SJCRH30 (cell line): ENCODE results near the gene DTWD2. TPM values are rescaled to one million over a fixed set of nuclear protein-coding genes. Genes with fewer than 3 reads are reported as not detected.
A peak's percentile ranks its signal among the peaks of the same experiment; 100 is the strongest.
"Not testable (repeated sequence)": the region's sequence is repeated elsewhere in the genome, so short reads cannot be mapped to it uniquely, and the experiment has no call there.

Experiments used
- DNase-seq, 2 experiments: peaks; one replicate each; pipeline ENCODE4 v3.0.0-alpha.2; 2015 to 2020
- H3K27ac ChIP-seq: fragments of 250-450 bp; sonication (Bioruptor Pico); 2 replicates; pipeline ENCODE4 v1.5.1; 2020; ENCODE audit warnings: mild to moderate bottlenecking, moderate library complexity
- H3K27me3 ChIP-seq: fragments of 250-450 bp; sonication (Bioruptor Pico); 2 replicates; pipeline ENCODE4 v1.5.1; 2020; ENCODE audit warnings: mild to moderate bottlenecking, moderate library complexity
- H3K36me3 ChIP-seq: fragments of 250-450 bp; sonication (Bioruptor Pico); 2 replicates; pipeline ENCODE4 v1.5.1; 2020; ENCODE audit warnings: mild to moderate bottlenecking, moderate library complexity
- H3K4me1 ChIP-seq: fragments of 250-450 bp; sonication (Bioruptor Pico); 2 replicates; pipeline ENCODE4 v1.5.1; 2020; ENCODE audit warnings: mild to moderate bottlenecking, moderate library complexity
- H3K4me3 ChIP-seq: fragments of 250-450 bp; sonication (Bioruptor Pico); 2 replicates; pipeline ENCODE4 v1.5.1; 2020; ENCODE audit warnings: mild to moderate bottlenecking, moderate library complexity
- H3K9me3 ChIP-seq: fragments of 250-450 bp; sonication (Bioruptor Pico); replicated peaks from 2 replicates; pipeline ENCODE4 v1.5.1; 2020; ENCODE audit warnings: mild to moderate bottlenecking, moderate library complexity
- total RNA-seq: library from RNA; depleted of rRNA; stranded (reverse); fragments of >200 nt; shearing (Covaris generic); gene quantifications from 2 replicates; pipeline ENCODE4 v1.2.3, GENCODE V29; 2014

DTWD2 gene
- total RNA-seq, 1 experiment from 2014 or later = 0.85 TPM

DNA sequence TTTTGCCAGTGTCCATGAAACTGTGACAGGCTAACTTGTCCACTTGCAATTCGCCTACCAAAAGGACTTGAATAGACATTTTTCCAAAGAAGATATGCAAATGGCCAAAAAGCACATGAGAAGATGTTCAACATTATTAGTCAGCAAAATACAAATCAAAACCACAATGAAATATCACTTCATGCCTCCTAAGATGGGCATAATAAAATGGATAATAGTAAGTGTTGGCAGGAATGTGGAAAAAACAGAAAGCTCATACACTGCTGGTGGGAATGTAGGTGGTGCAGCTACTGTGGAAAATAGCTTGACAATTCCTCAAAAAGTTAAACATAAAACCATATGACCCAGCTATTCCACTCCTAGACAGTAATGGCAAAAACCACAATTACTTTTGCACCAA is 7.9 kb downstream of the DTWD2 start:
- H3K4me3 ChIP-seq = no peak overlapping the region
- H3K27ac ChIP-seq = no peak overlapping the region
- H3K9me3 ChIP-seq = no peaks in the 10 kb centered on the region
- no peaks in the 10 kb centered on the region for H3K27me3 ChIP-seq
- DNase-seq = no peak
- H3K36me3 ChIP-seq = no peaks in the 10 kb centered on the region
- H3K4me1 ChIP-seq = peaks cover 2% of the 10 kb centered on the region; the same call in 1 of the 2 replicates

DNA sequence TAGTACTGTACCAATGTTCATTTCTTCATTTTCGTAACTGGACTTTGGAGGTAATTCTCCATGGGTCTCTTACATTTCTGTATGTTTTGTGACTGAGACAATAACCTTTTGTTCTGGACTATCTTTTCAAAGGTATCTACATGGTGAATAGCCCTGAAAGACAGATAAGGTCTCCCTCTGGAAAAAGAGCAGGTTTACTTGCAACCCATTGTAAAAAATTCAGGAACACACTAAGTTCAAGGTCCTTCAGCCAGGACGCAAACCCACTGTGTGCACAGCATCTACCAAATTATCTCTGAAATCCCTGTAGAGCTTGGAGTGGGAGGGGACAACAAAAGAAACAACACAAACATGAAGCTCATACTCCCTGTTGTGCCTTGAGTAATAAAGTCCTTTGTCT is 8.3 kb downstream of the DTWD2 start:
- Histone ChIP-seq H3K4me3 (no peak overlapping the region), H3K4me1 (peaks cover 2% of the 10 kb centered on the region; the same call in 1 of the 2 replicates), H3K27ac (no peak overlapping the region), H3K27me3 (no peaks in the 10 kb centered on the region), H3K9me3 (no peaks in the 10 kb centered on the region), H3K36me3 (no peaks in the 10 kb centered on the region)
- DNase-seq = no peak

- not testable (repeated sequence) for H3K4me1 ChIP-seq, H3K27ac ChIP-seq, DNase-seq, H3K36me3 ChIP-seq, H3K4me3 ChIP-seq, H3K27me3 ChIP-seq, H3K9me3 ChIP-seq
Measured at GRCh38 chr5:118973779-118974445, 14.4 kb downstream of the DTWD2 start.

DNA sequence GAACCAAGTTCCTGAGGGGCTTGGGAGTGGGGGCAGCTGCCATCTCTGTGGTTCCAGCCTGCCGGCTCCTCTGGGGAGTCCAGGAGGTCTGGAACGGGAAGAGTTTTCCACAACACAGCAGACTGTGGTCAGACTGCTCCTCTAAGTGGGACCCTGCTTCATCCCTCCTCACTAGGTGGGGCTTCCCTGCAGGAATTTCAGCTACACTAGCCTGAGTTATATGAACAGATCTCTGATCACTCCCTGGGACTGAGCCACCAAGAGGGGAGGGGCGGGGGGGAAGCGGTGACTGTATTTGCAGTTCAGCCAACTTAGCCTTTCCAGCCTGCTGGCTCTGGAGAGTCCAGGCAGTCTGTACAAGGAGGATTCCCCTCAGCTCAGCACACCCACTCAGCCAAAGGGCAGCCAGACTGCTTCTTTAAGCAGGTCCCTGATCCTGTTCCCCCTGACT is 19.4 kb downstream of the DTWD2 start:
- H3K4me1 ChIP-seq = no peaks in the 10 kb centered on the region; the same call in 1 of the 2 replicates
- peak; percentile 16 to 22 for DNase-seq
- H3K4me3 ChIP-seq = no peak overlapping the region
- no peaks in the 10 kb centered on the region for H3K36me3 ChIP-seq
- no peaks in the 10 kb centered on the region for H3K27me3 ChIP-seq
- H3K27ac ChIP-seq = no peak overlapping the region
- H3K9me3 ChIP-seq = no peaks in the 10 kb centered on the region

DNA sequence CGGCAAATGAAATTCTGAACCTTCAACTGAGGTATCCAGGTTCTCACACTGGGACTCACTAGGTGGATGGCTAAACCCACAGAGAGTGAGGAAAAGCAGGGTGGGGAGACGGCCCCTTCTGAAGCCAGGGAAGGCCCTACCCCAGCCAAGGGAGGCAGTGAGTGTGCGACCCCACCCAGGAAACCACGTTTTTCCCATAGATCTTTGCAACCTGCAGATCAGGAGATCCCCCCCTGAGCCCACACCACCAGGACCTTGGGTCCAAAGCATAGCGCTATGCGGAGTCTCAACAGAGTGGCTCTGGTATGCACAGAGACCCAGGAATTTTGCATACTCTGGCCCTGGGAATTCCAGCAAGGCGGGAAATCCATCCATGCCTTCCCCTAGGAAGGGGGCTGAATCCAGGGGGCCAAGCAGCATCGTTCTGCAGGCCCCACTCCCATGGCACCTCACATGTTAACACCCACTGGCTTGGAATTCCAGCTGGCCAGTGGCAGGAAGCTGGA is 19.9 kb downstream of the DTWD2 start:
- DNase-seq = no peak
- Histone ChIP-seq H3K4me3 (no peak overlapping the region), H3K9me3 (no peaks in the 10 kb centered on the region), H3K27ac (no peak overlapping the region), H3K36me3 (no peaks in the 10 kb centered on the region), H3K4me1 (no peaks in the 10 kb centered on the region; the same call in 1 of the 2 replicates), H3K27me3 (no peaks in the 10 kb centered on the region)

GRCh38 chr5:118967059-118967508 is 21.3 kb downstream of the DTWD2 start:
- Histone ChIP-seq H3K36me3 (no peaks in the 10 kb centered on the region), H3K4me3 (no peak overlapping the region), H3K27me3 (no peaks in the 10 kb centered on the region), H3K27ac (no peak overlapping the region), H3K9me3 (no peaks in the 10 kb centered on the region), H3K4me1 (no peaks in the 10 kb centered on the region; the same call in 1 of the 2 replicates)
- DNase-seq = no peak

GRCh38 chr5:118965890-118966289 is 22.5 kb downstream of the DTWD2 start:
- Histone ChIP-seq H3K4me3 (no peak overlapping the region), H3K4me1 (no peaks in the 10 kb centered on the region; the same call in 1 of the 2 replicates), H3K9me3 (no peaks in the 10 kb centered on the region), H3K36me3 (no peaks in the 10 kb centered on the region), H3K27ac (no peak overlapping the region), H3K27me3 (no peaks in the 10 kb centered on the region)
- DNase-seq = no peak

DNA sequence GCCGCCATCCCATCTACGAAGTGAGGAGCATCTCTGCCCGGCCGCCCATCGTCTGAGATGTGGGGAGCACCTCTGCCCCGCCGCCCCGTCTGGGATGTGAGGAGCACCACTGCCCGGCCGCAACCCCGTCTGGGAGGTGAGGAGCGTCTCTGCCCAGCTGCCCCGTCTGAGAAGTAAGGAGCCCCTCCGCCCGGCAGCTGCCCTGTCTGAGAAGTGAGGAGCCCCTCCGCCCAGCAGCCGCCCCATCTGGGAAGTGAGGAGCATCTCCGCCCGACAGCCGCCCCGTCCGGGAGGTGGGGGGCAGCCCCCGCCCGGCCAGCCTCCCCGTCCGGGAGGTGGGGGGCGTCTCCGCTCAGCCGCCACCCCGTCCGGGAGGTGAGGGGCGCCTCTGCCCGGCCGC is 23.4 kb downstream of the DTWD2 start:
- H3K36me3 ChIP-seq, H3K4me3 ChIP-seq, H3K9me3 ChIP-seq, H3K4me1 ChIP-seq, H3K27me3 ChIP-seq, DNase-seq, H3K27ac ChIP-seq: not testable (repeated sequence)

DNA sequence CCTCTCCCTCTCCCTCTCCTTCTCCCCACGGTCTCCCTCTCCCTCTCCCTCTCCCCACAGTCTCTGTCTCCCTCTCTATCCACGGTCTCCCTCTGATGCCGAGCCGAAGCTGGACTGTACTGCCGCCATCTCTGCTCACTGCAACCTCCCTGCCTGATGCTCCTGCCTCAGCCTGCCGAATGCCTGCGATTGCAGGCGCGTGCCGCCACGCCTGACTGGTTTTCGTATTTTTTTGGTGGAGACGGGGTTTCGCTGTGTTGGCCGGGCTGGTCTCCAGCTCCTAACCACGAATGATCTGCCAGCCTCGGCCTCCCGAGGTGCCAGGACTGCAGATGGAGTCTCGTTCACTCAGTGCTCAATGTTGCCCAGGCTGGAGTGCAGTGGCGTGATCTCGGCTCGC is 24.0 kb downstream of the DTWD2 start:
- H3K27me3 ChIP-seq, H3K9me3 ChIP-seq, H3K4me3 ChIP-seq, H3K36me3 ChIP-seq, H3K27ac ChIP-seq, DNase-seq, H3K4me1 ChIP-seq: not testable (repeated sequence)

DNA sequence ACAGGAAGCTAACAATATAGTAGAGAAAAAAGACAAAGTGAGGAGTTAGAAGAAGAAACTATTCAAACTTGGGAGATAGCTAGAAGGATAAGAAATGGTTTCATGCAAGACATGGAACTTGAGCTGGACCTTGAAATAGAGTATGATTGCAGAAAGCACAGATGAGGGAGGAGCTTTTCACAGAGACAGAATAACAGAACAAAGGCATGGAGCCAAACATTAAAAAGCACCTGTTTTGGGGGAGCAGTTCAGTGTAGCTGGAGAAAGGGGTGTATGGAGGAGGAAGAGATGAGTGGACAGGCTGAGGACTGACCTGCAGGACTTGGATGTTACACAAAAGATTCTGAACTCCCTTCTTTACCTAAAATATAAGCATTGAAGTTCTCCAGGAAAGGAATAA is 25.2 kb downstream of the DTWD2 start:
- Histone ChIP-seq H3K27me3 (no peaks in the 10 kb centered on the region), H3K4me3 (no peak overlapping the region), H3K27ac (no peak overlapping the region), H3K4me1 (no peaks in the 10 kb centered on the region; the same call in 1 of the 2 replicates), H3K36me3 (no peaks in the 10 kb centered on the region), H3K9me3 (no peaks in the 10 kb centered on the region)
- DNase-seq = no peak

DNA sequence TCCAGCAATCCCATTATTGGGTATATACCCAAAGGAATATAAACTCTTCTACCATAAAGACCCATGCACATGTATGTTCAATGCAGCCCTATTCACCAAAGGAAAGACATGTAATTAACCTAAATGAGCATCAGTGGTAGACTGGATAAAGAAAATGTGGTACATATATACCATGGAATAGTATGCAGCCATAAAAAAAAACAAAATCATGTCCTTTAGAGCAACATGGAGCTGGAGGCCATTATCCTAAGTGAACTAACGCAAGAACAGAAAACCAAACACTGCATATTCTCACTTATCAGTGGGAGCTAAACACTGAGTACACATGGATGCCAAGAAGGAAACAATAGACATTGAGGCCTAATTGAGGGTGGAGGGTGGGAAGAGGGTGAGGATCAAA is 27.8 kb downstream of the DTWD2 start:
- DNase-seq = no peak

DNA sequence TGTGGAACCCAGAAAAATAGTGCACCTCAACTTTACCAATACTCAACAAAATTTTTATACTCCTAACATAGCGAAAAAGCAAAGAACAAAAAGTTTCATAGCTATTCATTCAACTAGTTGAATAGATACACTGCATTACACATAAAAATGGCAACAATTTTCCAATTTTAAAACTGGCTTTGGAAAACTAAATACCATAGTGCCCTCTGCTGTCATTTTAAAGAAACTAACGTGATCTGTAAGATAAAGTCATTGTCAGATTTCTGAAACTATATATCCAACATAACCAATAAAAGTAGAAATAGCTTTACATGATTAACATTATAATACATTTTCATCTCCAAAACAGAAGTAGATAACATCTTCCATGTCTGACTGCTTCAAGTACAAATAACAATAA is 31.6 kb downstream of the DTWD2 start:
- no peaks in the 10 kb centered on the region for H3K9me3 ChIP-seq
- no peaks in the 10 kb centered on the region for H3K36me3 ChIP-seq
- no peaks in the 10 kb centered on the region for H3K4me1 ChIP-seq
- H3K27ac ChIP-seq = no peak overlapping the region
- no peak overlapping the region for H3K4me3 ChIP-seq
- DNase-seq = peak in 1 of 2 experiments; percentile 38
- no peaks in the 10 kb centered on the region for H3K27me3 ChIP-seq

More for the DNA sequence above, 27.8 kb downstream of the DTWD2 start:
- Histone ChIP-seq H3K27ac (no peak overlapping the region), H3K9me3 (no peaks in the 10 kb centered on the region), H3K4me3 (no peak overlapping the region), H3K36me3 (no peaks in the 10 kb centered on the region), H3K27me3 (no peaks in the 10 kb centered on the region), H3K4me1 (no peaks in the 10 kb centered on the region)

GRCh38 chr5:118953652-118954005 is 34.7 kb downstream of the DTWD2 start:
- no peak for DNase-seq
- Histone ChIP-seq H3K4me1 (no peaks in the 10 kb centered on the region), H3K4me3 (no peak overlapping the region), H3K27me3 (no peaks in the 10 kb centered on the region), H3K36me3 (no peaks in the 10 kb centered on the region), H3K9me3 (no peaks in the 10 kb centered on the region), H3K27ac (no peak overlapping the region)

- no peak for DNase-seq
- Histone ChIP-seq H3K4me1 (no peaks in the 10 kb centered on the region), H3K27ac (no peak overlapping the region), H3K27me3 (no peaks in the 10 kb centered on the region), H3K4me3 (no peak overlapping the region), H3K36me3 (no peaks in the 10 kb centered on the region), H3K9me3 (no peaks in the 10 kb centered on the region)
Measured at GRCh38 chr5:118952992-118953651, 35.2 kb downstream of the DTWD2 start.

GRCh38 chr5:118952306-118952705 is 36.0 kb downstream of the DTWD2 start:
- H3K36me3 ChIP-seq, H3K27me3 ChIP-seq, H3K4me1 ChIP-seq, H3K4me3 ChIP-seq, DNase-seq, H3K27ac ChIP-seq, H3K9me3 ChIP-seq: not testable (repeated sequence)
